ENCODE measurements around the gene SIGLEC6.

SIGLEC6 gene

DNA sequence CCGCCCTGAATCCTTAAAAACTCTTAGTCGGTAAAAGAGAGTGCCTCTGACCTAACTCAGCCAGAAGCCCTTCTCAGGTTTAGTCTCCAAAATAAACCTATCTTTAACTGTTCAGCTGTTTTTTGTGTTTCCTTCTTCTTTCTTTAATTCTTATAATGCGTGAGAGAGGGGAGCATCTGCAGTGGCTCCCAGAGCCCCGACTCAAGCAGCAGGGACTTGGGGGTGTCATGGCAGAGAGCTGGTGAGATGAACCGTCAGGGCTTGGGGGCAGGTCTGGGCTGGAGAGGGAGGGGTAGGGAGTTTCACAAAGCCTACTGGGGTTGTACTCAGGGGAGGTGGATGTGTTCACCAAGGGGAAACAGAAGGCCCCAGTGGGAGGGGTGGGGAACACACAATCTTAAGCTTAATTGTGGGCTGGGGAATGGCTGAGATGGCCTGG, 16.8 kb upstream of the SIGLEC6 start:
- no peak for DNase-seq (ENCODE audit: low read depth in 2 of 2)

DNA sequence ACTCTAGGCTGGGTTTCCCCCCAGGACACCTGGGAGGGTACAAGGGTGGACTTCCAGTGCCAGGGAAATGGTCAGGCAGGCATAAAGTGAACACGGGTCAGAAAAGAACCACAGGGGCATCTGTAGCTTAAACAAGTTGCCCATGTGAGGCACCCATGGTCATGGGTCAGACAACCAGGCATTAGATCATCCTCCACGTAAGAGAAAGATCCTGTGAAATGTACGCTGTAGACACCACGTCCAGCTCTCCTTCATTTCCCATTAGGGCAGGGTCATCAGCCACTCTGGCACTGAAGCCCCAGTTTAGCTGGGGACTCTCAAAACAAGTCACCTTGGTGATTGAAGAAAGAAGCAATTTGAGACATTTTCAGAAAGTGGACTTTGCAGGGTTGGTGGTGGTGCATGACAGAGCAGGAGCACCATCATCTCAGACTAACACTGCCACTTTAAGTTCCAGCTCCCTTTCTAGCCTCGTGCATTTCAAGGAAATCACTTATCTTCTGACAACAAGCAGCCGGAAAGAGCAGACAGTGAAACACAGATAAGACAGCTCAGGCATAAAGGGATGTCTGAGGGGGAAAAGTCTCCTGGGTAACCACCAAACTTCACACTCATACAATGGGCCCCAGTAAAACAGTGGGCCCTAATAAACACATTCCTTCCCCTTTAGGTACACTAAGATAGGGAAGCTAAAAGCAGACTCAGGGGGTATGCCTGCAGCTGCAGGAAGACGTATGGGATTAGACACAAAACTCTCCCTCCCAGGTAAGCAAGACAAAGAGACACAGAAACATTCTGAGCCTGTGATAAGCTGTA, 16.1 kb upstream of the SIGLEC6 start:
- no peak for DNase-seq (ENCODE audit: low read depth in 2 of 2)

GRCh38 chr19:51546650-51547396, 15.4 kb upstream of the SIGLEC6 start:
- peak in 1 of 2 donors; percentile 25 for DNase-seq (ENCODE audit: low read depth in 2 of 2)

- no peak for DNase-seq (ENCODE audit: low read depth in 2 of 2)
Observed at GRCh38 chr19:51546107-51546649, 14.7 kb upstream of the SIGLEC6 start.

- DNase-seq (ENCODE audit: low read depth in 2 of 2) = no peak
Observed at GRCh38 chr19:51544038-51544437, 12.6 kb upstream of the SIGLEC6 start.

- no peak for DNase-seq (ENCODE audit: low read depth in 2 of 2)
Observed at GRCh38 chr19:51542699-51543098, 11.2 kb upstream of the SIGLEC6 start.

DNA sequence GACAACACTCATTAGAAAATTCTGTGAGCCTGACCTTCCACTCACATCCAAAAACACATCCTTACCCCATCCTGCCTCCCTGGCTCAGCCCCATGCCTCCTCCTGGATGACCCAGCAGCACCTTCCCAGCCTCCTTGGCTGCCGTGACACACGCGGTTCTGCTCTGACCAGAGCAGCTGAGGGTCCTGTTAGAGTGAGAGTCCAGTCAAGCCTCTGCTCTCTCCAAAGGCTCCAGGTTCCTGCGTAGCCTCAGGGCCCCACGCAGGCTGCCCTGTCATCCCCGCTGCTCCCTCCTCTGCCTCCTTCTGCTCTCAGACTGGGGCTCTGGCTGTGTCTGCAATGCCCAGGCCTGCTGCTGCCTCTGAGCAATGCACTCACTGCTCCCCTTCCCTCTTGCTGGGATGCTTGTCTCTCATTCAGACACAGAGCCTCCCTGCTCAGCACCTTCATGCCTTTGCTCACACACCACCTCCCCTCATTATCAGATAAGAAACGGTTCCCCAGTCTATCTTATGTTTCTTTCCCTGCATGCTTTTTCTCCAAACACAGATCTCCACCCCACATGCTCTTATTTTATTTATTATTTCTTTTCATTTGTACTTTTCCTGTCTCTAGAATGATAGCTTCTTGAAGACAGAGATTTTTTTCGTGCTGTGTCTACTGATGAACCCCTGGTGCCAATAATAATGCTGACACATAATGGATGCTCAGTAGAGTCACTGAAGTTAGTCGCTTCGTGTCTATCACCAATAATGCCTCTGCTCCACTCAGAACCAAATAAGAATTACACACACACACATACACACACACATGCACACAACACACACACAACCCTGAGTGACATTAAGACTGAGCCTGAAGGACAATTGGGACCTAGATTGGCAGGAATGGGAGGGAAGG, 10.2 kb upstream of the SIGLEC6 start:
- DNase-seq (ENCODE audit: low read depth in 2 of 2) = no peak

DNA sequence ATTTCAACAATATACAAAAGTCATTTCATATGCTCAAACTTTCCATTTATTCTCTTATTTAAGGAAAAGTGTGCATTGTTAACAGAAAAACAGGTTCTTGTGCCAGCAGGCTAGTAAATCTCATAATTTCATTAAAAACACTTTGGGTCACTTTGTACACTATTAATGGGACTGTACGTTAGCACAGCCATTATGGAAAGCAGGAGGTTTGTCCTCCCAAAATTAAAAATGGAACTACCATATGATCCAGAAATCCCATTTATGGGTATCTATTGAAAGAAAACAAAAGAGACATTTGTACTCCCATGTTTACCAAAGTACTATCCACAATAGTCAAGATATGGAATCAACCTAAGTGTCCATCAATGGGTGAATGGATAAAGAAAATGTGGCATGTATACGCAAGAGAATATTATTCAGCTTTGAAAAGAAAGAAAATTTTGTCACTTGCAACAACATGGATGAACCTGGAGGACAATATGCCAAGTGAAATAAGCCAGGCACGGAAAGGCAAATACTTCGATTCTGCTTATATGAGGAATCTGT, 8.4 kb upstream of the SIGLEC6 start:
- no peak for DNase-seq (ENCODE audit: low read depth in 2 of 2)

- DNase-seq (ENCODE audit: low read depth in 2 of 2) = no peak
Observed at GRCh38 chr19:51535535-51535934, 4.1 kb upstream of the SIGLEC6 start.

- DNase-seq (ENCODE audit: low read depth in 2 of 2) = no peak
Observed at GRCh38 chr19:51530616-51531015, 854 bp downstream of the SIGLEC6 start.

- no peak for DNase-seq (ENCODE audit: low read depth in 2 of 2)
Observed at GRCh38 chr19:51529301-51529700, 2.2 kb downstream of the SIGLEC6 start.

DNA sequence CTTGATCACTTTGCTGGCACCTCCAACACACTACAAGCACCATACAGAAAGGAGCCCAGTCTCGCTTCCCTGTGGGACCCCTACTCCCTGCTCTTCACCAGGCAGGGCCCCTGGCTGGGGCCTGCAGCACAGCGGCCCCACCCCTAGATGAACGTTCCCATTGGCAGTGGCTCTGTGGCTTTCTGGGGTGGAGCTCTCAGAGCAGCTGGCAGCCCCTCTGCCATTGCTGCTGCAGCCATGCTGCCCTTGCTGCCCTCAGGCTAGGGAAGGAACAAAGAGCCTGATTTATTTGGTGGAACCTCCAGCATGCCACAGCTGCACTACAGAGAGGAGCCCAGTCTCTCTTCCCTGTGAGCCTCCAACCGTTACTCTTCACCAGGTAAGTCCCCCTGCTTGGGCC, 5.8 kb downstream of the SIGLEC6 start:
- no peak for DNase-seq (ENCODE audit: low read depth in 2 of 2)

- DNase-seq (ENCODE audit: low read depth in 2 of 2) = no peak
Observed at GRCh38 chr19:51524666-51525264, 6.7 kb downstream of the SIGLEC6 start.

DNA sequence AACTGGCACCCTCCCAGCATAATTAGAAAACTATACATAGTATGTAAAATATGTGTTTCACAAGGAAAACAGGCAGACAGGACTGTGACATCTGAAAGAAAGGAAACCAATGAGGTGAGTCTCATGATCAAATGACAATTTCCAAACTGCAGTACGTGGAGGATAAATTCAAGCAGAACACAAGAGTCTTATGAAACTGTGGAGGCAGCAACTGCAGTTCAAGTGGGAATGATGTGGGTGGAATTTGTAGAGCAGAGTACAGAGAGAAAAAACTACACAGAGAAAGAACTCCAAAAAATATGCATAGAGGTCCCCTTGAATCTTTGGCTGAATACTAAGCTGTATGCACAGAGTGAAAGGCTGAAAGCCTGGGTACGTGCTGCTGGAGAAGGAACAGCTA, 9.7 kb downstream of the SIGLEC6 start:
- DNase-seq (ENCODE audit: low read depth in 2 of 2) = no peak

DNA sequence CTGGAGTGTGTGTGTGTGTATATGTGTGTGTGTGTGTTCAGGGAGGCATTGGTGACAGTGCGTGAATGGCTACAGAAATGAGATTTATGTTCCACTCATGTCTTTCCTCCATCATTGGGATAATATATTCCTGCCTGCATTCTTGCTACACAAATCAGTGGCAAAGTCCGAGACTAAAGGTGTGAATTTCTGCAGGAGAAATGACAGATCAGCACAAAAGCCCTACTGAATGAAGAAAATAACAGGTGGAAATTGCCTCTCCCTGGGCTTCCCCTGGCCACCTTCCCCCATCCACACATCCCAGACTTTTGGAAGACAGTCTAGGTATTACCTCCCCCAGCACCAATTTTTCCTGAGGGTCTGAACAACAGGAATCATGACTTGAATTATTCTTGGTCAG, 10.1 kb downstream of the SIGLEC6 start:
- DNase-seq (ENCODE audit: low read depth in 2 of 2) = no peak

DNA sequence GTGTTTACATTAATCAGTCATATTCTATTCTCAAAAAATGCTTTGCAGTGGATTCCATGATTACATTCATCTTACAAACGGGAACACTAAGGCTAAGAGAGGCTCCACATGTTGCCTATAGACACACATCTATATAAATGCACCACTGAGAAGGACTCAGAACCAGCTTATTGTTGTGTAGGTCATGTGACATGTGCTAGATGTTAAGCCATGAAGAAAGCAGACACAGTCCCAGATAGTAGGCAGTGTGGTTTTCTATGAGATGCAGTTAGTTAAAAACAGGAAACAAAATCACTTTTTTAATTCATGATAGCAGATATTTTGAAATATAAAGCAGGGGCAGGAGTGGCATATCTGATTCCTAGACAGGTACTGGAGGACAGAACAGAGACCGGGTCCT, 10.7 kb downstream of the SIGLEC6 start:
- no peak for DNase-seq (ENCODE audit: low read depth in 2 of 2)

DNA sequence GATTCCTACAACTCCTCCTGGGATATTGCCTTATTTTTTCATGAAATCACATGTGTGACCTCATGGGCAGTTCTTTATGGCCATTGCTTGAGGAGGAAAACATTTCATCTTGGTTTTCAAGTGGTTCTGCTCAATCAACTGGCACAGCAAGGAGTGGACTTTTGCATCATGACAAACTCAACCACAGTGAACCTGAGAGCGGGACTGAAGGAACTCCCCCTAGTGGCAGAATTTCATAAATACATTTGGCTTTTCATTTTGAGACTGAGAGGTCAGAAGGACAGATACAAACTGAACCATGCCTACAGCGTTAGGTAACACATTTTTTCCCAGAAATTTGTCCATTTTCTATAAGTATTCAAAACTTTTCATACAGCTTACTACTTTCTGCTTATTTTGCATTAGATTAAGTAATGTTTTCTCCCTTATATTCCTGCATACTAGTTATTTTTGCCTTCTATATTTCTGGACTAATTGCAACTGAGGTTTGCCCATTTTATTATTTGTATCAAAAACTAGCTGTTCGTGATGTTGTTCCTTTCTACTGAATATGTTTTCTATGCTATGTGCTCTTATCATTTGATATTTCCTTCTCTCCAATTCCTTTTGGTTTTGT, 16.5 kb downstream of the SIGLEC6 start:
- no peak for DNase-seq (ENCODE audit: low read depth in 2 of 2)

- no peak for DNase-seq (ENCODE audit: low read depth in 2 of 2)
Observed at GRCh38 chr19:51513968-51514367, 17.5 kb downstream of the SIGLEC6 start.

- DNase-seq (ENCODE audit: low read depth in 2 of 2) = no peak
Observed at GRCh38 chr19:51511353-51511752, 20.1 kb downstream of the SIGLEC6 start.

DNA sequence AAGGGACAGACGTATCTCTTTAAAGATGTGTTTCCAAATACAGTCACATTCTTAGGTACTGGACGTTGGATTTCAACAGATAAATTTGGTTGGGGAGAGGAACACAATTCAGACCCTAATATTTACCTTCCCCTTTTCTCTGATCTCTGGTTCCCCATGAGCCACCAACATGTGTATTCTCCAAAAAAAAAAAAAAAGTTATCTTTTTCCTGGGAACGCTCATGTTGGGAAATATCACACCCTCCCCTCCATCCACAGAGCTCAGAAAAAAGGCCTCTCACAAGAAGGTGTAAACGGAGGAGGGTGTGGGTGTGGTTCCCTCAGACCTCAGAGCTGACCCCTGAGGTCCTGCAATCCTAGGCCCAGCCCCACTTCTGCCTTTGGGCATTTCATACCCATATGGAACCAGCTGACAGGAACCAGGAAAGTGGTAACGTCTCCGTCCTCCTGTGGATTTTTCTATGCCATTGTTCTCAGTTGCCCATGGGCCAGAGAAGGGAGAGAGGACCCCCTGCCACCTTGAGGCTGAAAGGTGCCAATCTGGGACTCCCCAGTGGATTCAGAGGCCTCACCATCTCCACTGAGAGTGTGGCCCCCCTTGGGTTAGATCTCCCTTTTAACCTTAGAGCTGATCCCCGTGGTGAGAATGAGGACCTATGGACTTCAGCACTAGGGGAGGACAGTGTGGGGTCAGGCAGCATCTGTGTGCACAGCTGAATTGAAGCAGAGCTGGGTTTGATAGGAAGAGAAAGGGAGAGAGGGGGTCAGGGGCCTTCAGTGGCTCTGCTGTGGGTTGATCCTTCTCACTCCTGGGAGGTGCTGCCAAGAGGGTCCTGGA, 21.4 kb downstream of the SIGLEC6 start:
- DNase-seq (ENCODE audit: low read depth in 2 of 2) = no peak
